GM12874 (cell line): ENCODE results near the gene PCDHB10.
"Not testable (repeated sequence)": the region's sequence is repeated elsewhere in the genome, so short reads cannot be mapped to it uniquely, and the experiment has no call there.

Source experiments
- TF ChIP-seq, protein P1 (sequence below): IDR thresholded peaks from 2 replicates; pipeline ENCODE4 v1.5.1; 2011; ENCODE audit warnings: low read depth, mild to moderate bottlenecking, control low read depth, low read length, moderate library complexity; ENCODE audit not compliant: insufficient read depth

PCDHB10 gene

GRCh38 chr5:141175933-141176332 lies 16.2 kb upstream of the PCDHB10 start:
- TF ChIP-seq, protein P1, sequence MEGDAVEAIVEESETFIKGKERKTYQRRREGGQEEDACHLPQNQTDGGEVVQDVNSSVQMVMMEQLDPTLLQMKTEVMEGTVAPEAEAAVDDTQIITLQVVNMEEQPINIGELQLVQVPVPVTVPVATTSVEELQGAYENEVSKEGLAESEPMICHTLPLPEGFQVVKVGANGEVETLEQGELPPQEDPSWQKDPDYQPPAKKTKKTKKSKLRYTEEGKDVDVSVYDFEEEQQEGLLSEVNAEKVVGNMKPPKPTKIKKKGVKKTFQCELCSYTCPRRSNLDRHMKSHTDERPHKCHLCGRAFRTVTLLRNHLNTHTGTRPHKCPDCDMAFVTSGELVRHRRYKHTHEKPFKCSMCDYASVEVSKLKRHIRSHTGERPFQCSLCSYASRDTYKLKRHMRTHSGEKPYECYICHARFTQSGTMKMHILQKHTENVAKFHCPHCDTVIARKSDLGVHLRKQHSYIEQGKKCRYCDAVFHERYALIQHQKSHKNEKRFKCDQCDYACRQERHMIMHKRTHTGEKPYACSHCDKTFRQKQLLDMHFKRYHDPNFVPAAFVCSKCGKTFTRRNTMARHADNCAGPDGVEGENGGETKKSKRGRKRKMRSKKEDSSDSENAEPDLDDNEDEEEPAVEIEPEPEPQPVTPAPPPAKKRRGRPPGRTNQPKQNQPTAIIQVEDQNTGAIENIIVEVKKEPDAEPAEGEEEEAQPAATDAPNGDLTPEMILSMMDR: no peak

DNA sequence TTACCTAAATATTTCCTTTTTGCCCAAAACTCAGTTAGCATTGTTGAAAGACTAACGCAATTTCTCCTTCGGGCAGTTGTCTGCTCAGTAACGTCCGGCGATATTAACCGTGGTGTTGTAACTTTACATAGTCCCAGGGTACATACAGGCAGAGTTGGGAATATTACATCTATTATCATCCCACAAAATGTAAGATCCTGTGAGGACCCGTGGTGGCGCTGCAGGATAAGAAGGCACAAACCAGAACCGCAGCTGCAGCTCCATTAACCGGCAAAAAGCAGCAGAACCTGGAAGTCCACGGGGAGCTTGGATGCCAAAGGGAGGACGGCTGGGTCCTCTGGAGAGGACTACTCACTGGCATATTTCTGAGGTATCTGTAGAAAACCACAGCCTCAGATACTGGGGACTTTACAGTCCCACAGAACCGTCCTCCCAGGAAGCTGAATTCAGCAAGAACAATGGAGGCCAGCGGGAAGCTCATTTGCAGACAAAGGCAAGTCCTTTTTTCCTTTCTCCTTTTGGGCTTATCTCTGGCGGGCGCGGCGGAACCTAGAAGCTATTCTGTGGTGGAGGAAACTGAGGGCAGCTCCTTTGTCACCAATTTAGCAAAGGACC lies 14.5 kb upstream of the PCDHB10 start, which contains the start of gene PCDHB8:
TSS of gene PCDHB8 (plus strand) at position 214 of the 615 bp plus-strand sequence. CDS start at position 459, 245 bp downstream.
- TF ChIP-seq, protein P1: not testable (repeated sequence)

DNA sequence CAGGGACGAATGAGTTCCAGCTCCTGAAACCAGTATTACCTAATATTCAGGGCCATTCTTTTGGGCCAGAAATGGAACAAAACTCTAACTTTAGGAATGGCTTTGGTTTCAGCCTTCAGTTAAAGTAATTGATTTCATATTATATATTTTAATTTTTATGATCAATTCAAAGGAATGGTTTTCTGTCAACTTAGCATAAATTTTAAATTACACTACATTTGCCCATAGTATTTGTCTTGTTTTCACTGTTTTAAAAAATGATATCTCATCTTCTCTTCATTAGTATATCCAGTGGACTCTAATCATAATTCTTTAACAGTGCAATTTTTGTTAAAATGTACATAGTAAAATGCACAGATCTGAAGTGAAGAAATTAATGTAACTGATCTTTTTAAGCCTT lies 11.8 kb upstream of the PCDHB10 start:
- TF ChIP-seq, protein P1: no peak

- TF ChIP-seq, protein P1: no peak; the same call in 1 of the 2 replicates
These were observed 9.9 kb upstream of the PCDHB10 start, which contains the start of gene PCDHB16 for GRCh38 chr5:141182248-141182647. Gene PCDHB16, plus strand, starts transcription at chr5:141182387. Its CDS starts 173 bp downstream, at chr5:141182560.

GRCh38 chr5:141186897-141187512 lies 5.1 kb upstream of the PCDHB10 start, which contains the start of gene PCDHB9:
Gene PCDHB9, plus strand, starts transcription at chr5:141187161. Its CDS starts 158 bp downstream, at chr5:141187319.
- TF ChIP-seq, protein P1: peak; percentile 40

GRCh38 chr5:141196363-141196762 lies 4.2 kb downstream of the PCDHB10 start:
- TF ChIP-seq, protein P1: no peak

DNA sequence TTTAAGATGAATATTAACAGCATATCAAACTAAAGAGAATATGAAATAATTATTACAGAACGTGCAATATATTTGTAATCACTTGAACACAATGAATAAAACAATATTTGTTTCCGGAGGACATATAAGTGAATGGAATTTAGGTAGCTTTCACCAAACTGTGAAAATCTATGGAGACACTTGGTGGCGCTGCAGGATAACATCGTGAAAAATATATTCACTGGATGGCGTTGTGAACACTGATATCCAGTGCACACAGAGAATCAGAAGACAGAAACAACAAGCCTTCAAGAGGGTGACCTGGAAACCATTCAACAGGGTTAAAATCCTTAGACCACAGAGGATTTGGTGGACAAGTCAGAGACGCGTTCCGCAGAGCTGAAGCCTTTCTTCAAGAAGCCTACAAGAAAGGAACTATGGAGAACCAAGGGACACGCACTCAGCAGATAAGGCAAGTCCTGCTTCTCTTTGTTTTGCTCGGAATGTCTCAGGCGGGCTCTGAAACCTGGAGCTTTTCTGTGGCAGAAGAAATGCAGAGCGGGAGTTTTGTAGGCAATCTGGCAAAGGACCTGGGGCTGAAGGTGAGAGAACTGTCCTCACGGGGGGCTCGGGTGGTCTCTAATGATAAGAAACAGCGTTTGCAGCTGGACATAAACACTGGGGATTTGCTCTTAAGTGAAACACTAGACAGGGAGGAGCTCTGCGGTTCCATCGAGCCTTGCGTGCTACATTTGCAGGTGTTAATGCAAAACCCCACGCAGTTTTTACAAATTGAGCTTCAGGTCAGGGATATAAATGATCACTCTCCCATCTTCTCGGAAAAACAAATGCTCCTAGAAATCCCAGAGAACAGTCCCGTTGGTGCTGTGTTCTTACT lies 7.4 kb downstream of the PCDHB10 start, which contains the start of gene PCDHB11:
TSS of gene PCDHB11 (plus strand) at position 269 of the 877 bp plus-strand sequence. CDS start at position 417, 148 bp downstream.
- TF ChIP-seq, protein P1: no peak
